NCI-H1930 (cell line): ENCODE results near the gene IQGAP1.
A peak's percentile ranks its signal among the peaks of the same experiment; 100 is the strongest.
"Not testable (repeated sequence)": the region's sequence is repeated elsewhere in the genome, so short reads cannot be mapped to it uniquely, and the experiment has no call there.

Experiments used
- DNase-seq, 2 experiments: peaks; one replicate each; lab custom pipeline; 2025; lab: John Stamatoyannopoulos, UW

Gene IQGAP1

DNA sequence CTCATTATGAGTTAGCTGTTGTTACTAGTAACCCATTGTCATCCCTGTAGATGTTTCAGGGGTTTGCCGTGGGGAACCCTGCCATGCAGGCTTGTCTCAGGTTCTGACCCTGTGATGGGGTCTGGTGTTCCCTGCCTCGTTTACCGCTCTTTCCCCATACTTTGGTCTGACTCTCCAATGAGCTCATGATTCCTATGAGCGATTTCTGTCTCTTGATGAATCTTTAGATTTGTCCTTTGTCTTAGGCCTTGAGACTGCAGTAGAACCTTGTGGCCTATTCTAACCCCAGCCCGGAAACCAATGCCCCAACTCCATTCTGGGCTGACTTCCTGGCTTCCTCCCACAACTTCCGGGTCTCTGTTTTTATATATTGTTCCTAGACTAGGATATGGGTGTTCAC is 11.3 kb upstream of the IQGAP1 start:
- DNase-seq, result no peak

DNA sequence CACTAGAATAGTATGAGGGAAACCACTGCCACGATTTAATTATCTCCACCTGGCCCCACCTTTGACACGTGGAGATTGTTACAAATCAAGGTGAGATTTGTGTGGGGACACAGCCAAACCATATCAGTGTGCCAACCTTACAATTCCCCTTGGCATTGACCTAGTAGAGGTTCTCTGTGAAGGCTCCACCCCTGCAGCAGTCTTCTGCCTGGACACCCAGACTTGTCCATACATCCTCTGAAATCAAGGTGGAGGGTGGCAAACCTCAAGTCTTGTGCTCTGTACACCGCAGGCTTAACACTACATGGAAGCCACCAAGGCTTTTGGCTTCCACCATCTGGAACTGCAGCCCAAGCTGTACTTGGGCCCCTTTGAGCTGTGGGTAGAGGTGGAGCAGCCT is 8.8 kb upstream of the IQGAP1 start:
- DNase-seq, result no peak

- no peak for DNase-seq
Measured at GRCh38 chr15:90381515-90381914, 6.5 kb upstream of the IQGAP1 start.

DNA sequence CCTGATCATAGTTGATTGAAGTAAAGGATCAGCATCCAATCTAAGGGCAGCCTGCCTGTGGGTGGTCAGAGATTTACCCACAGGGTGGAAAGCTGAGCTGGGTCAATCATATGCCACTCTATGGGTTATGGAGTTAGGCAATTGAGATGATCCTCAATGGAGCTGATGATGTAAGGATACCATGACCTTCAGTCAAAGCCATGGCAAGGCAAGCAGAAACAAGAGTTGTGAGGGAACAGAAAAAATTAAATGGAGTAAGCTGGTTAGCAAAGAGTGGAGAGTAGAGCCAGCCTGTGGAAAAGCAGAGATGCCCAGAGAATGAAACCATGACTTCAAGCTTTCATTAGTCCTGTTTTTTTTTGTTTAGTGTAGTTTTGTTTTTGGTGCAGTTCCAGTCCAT is 5.7 kb upstream of the IQGAP1 start:
- no peak for DNase-seq

DNA sequence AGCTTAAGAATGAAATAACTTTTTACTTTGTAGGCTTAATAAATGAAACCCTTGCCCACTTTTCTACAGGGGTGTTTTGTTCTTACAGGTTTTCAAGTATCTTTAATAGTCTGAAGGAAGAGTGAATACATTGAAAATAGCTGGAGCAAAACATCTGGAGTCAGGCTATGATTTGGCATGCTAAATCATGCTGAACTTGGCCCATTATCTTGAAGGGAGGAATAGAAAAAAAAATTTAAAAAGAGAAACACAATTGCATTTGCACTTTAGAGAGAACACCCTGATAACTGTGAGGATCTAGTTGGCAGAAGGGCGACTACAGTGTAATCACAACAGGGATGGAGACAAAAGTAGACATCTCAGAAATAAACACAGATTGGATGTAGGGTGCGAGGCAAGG is 1.8 kb upstream of the IQGAP1 start:
- DNase-seq, result no peak

- DNase-seq, result peak; percentile 22 to 32
Measured at GRCh38 chr15:90388462-90389380, 679 bp downstream of the IQGAP1 start.

- DNase-seq, result no peak
Measured at GRCh38 chr15:90389513-90389912, 1.5 kb downstream of the IQGAP1 start.

DNA sequence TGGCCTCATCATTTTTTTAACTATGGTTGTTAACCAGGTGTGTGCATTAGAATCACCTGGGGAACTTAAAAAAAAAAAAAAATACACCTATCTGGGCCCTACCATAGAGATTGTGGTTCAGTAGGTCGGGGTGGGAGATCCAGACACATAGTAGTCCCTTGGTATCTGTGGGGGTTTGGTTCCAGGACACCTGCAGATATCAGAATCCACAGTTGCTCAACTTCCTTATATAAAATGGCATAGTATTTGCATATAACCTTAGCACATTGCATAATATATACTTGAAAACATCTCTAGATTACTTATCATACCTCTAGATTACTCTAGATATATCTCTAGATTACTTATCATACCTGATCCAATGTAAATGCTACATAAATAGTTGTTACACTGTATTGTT is 5.0 kb downstream of the IQGAP1 start:
- no peak for DNase-seq

DNA sequence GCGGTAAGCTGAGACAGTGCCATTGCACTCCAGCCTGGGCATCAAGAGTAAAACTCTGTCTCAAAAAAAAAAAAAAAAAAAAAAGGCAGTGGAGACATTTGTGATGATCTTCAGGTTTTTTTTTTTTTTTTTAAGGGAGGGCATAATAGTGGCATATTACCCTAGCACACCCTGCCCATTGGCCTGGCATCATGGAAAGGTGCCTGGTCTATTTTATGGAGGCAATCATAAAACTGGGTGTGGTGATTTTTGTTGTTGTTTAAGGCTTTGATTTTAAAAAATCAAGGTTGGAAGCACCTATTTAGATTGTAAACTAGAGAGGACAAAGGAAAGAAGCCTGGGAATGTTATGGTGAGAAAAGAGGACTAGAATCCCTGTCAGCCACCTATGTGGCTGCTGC is 6.0 kb downstream of the IQGAP1 start:
- DNase-seq, result no peak

GRCh38 chr15:90394748-90395442 is 6.9 kb downstream of the IQGAP1 start:
- DNase-seq, result no peak

DNA sequence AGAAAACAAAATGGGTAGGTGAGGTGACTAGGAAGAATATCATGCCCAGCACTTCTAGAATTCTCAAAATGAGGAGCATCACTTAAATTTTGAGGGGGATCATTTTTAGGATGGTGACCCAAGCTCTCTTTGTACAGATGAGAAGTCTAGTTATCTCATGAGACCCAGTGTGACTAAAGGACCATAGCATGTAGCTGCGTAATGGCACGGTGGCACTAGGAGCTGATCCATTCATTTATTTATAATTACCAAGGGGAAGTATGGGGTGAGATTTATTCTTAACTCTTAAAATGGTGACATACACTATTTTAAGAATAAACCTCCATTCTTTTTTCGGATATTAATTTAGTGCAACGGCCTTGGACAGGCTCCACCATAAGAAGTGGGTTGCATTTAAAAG is 8.3 kb downstream of the IQGAP1 start:
- DNase-seq, result no peak

GRCh38 chr15:90400005-90400758 is 12.1 kb downstream of the IQGAP1 start:
- no peak for DNase-seq

DNA sequence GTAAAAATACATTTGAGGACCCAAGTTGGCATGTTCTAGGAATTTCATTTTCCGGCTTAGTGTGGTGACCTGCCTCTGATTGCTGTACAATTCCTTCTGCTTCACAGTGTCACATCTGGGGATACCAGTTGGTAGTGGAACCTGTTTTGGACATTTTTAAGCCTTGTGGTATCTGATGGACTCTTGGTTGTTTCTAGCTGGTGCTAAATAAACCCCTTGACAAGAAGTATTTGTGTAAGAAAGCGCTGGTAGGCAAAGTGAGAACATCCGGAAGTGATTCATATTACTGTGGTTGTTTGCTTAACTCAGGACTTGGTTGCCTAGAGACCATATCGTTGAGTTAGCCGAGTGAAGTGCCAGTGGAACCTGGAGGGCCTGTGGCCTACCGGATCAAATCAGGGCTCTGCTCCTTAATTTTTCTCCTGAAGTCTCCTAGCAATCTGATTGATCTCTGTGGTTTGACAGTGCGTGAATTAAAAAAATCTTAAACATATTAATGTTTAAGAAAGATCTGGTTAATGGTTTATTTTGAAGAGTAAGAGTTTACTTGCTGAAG is 12.8 kb downstream of the IQGAP1 start:
- DNase-seq, result no peak

DNA sequence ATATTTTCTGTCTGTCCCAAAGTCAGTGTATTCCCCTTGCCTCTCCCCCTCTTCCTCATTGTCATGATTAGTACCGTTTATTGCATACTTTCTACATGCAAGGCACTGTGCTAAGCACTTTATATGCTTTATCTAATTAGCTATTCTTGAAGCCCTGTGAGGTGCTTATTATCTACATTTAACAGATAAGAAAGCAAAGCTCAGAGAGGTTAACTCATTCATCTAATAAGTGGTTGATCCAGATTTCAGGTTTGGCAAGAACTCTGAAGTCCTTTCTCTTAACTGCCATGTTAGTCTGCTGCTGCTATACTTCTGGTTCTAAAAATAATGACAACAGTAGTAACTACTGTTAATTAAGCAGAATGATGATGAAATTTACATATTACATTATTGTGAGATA is 13.5 kb downstream of the IQGAP1 start:
- DNase-seq, result no peak

GRCh38 chr15:90402223-90402622 is 14.2 kb downstream of the IQGAP1 start:
- DNase-seq, result no peak

GRCh38 chr15:90402767-90403166 is 14.7 kb downstream of the IQGAP1 start:
- DNase-seq, result no peak

- no peak for DNase-seq
Measured at GRCh38 chr15:90405055-90405607, 17.1 kb downstream of the IQGAP1 start.

GRCh38 chr15:90407336-90407735 is 19.3 kb downstream of the IQGAP1 start:
- DNase-seq, result no peak

- DNase-seq, result no peak
Measured at GRCh38 chr15:90407871-90408317, 19.9 kb downstream of the IQGAP1 start.

GRCh38 chr15:90408657-90409056 is 20.6 kb downstream of the IQGAP1 start:
- no peak for DNase-seq

- DNase-seq, result not testable (repeated sequence)
Measured at GRCh38 chr15:90409587-90409986, 21.5 kb downstream of the IQGAP1 start.

- DNase-seq, result not testable (repeated sequence)
Measured at GRCh38 chr15:90410316-90410715, 22.3 kb downstream of the IQGAP1 start.
